NCI-H82 treated with DMSO at 0.1 percent for 48 hours (cell line): ENCODE results near the gene CHCHD6.

Experiments used
- DNase-seq: peaks from one replicate; lab custom pipeline; 2025; ENCODE audit not compliant: unreplicated experiment; lab: John Stamatoyannopoulos, UW

The CHCHD6 gene, protein sequence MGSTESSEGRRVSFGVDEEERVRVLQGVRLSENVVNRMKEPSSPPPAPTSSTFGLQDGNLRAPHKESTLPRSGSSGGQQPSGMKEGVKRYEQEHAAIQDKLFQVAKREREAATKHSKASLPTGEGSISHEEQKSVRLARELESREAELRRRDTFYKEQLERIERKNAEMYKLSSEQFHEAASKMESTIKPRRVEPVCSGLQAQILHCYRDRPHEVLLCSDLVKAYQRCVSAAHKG

GRCh38 chr3:126703512-126704493 lies at the start of gene CHCHD6:
CHCHD6 (plus strand) TSS chr3:126704240; CDS start chr3:126704313, 73 bp downstream.
- peak; percentile 94 for DNase-seq

DNA sequence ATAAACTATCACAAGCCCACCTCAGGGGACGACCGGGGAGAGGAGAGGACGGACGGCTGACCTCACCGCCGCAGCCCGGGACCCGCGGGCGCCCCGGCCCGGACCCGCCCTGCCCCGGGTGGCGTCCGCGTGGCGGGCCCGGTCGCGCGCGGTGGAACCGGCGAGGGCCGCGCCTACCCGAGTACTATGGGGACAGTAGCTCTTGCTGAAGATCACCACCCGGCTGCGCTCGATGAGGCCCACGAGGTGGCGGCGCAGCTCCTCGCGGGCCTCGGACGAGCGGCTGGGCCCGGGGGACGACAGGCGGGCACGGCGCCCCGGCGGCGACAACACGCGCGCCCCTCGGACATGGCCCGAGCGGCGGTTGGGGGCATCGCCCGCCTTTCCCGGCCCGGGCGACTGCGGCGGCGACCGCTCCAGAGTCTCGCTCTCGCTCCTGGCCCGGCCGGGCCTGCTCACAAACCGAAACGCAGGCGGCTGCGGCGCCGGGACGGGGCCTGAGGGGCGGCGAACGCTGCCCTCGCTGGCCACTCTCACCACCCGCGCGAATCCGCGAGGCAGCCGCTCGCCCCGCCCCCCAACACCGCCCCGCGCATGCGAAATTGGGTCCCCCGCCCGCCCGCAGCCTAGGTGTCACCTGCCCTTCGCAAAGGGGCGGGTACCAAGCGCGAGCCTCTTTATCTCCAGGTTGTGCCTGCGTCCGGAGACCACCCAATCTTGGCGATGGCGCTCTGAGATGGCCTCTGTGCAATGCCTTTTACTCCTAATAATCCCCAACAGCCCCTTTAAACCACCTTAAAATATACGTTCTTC lies 49.3 kb upstream of the CHCHD6 start, which contains the start of gene TXNRD3:
TSS of gene TXNRD3 (minus strand) at position 554 of the 813 bp plus-strand sequence.
- DNase-seq: peak; percentile 19

DNA sequence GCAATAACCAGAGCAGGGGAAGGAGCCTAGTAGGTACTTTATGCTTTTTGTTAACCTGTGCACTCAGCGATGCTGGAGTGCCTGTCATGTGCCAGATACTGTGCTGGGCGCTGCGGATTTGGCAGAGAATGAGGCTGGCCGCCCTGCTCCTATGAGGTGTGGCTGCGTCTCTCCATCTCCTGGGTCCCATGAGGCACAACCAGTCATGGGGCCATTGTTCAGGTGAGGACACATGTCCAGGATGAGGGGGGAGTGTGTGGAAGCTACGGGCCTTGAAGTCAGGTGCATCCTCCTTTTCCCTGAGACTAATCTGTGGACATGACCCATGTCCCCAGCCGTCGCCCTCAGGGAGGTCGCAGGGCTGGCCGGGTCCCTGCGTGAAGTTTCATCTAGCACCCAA lies 48.2 kb upstream of the CHCHD6 start:
- no peak for DNase-seq

- no peak for DNase-seq
Measured at GRCh38 chr3:126656371-126657134, 47.5 kb upstream of the CHCHD6 start.

GRCh38 chr3:126657901-126658300 lies 46.1 kb upstream of the CHCHD6 start:
- DNase-seq: no peak

GRCh38 chr3:126658584-126658983 lies 45.5 kb upstream of the CHCHD6 start:
- DNase-seq: no peak

- no peak for DNase-seq
Measured at GRCh38 chr3:126659915-126660886, 43.8 kb upstream of the CHCHD6 start.

DNA sequence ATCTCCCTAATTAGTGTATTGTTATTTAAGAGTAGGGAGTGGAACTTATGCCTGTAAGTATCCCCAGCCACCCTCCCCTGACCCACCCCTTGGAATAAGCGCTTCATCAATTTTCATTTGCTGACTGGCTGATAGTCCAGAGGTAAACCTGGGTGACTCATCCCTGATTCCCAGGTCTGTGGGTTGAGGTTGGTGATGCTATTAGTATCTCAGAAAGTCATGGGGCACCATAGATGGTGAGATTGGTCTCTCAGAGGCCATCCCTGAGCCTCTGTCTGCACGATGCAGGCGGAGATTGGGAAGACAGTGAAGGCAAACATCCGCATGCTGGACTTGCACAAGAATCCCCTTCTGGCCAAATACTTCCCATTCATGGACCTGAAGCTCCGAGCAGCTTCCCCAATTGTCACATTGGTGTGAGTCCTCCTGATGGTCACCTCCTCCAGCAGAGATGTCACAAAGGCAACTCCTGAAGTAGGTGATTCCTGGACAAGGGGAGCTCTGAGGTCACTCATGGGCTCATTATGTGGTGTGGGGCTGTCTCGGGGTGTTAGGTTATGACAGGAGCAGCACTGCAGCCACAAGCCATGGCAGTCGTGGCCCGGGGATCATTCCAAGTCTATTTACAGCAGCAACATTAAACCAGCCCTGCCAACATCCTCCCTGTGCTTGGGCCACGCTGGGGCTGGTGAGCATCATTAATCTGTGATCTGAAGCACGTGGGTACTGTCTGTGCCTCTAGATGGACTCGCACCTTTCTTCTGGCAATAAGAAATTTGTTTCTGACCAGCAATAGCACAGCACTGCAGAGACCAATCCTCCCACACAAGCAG lies 42.3 kb upstream of the CHCHD6 start:
- DNase-seq: no peak

DNA sequence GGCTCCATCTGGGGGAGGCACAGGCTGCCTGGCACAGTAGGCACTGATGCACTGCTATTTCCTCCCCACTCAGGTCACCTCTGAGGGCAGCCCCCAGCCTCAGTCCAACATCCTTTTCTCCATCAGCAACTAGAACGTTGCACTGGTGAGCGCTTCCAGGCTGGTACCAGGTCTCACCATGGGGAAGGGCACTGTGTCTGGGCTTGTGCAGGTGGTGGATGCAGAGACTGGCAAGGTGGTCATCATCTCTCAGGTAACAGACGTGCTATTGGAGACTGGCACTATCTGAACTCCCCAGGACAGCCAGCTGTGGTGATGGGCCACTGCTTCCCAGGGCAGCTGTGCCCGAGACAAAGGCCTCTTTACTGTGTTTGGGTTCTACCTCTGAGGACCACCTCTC lies 40.8 kb upstream of the CHCHD6 start:
- DNase-seq: no peak

DNA sequence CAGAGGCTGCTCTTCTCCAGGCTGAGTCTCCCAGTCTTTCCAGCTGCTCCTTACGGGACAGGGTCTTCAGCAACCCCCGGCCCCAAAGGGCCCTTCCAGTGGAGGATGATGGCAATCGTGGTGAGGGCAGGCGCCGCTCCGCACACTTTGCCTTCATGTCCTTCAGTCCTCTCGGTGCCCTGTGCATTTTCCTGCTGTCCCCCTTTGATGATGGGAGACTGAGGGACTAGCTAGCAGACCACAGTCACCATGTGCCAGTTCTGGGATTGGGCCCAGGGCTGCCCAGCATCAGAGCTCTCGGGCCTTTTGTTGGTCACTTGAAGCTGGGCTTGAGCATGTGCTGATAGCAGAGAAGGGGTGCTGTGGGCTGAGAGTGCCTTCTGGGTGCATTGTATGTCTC lies 40.3 kb upstream of the CHCHD6 start:
- no peak for DNase-seq

- no peak for DNase-seq
Measured at GRCh38 chr3:126664591-126665214, 39.3 kb upstream of the CHCHD6 start.

- no peak for DNase-seq
Measured at GRCh38 chr3:126665221-126665936, 38.7 kb upstream of the CHCHD6 start.

GRCh38 chr3:126665959-126666657 lies 37.9 kb upstream of the CHCHD6 start:
- DNase-seq: no peak

- no peak for DNase-seq
Measured at GRCh38 chr3:126666658-126667528, 37.1 kb upstream of the CHCHD6 start.

DNA sequence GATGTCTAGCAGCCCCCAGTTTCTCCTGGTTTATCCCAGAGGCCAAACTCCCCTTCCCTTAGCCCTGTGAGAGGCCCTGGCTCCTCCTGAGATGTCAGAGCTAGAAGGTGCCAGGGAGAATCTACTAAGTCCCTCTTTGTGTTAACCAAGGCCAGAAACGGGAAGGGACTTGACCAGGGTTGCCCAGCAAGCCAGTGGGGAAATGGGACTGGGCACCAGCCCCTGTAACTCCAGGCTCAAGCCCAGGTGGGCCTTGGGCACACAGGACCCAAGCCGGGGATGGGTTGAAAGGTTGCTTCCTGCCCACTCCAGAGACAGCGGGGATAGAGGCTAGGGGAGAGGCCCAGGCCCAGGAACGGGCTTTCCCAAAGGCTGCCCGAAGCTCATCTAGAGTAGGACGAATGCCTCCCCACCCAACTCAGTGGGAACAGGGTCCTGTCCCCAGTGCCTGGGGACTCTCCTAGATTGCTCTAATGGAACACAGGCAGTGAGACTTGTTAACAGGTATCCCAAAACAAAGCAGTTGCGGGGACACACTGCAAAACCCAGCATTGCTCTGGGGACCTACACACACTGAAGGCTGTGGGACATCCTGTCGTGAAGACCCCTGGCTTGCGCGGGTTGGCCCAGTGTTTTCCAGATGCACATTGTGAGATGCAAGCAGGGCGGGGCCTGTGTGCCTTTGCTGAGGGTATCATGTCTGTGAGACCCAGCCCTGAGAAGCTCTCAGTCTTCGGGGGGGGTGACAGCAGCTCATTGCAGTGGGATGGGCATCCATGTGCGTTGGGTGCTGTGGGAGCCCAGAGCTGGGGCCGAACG lies 36.2 kb upstream of the CHCHD6 start:
- no peak for DNase-seq
